ENCODE data around the gene B3GNT9.

Gene B3GNT9

GRCh38 chr16:67184995-67185650 lies 34.3 kb upstream of the B3GNT9 start:
- DNase-seq = peak; percentile 75

GRCh38 chr16:67184453-67184994 lies 33.7 kb upstream of the B3GNT9 start:
- peak; percentile 75 for DNase-seq

- peak; percentile 99 for DNase-seq
Measured at GRCh38 chr16:67183627-67184452, 33.0 kb upstream of the B3GNT9 start, which contains the start of gene MATCAP1. MATCAP1 (minus strand) TSS chr16:67183963; CDS start chr16:67180610, 3,353 bp downstream.

- DNase-seq = no peak
Measured at GRCh38 chr16:67183284-67183626, 32.5 kb upstream of the B3GNT9 start.

- DNase-seq = no peak
Measured at GRCh38 chr16:67182288-67182687, 31.5 kb upstream of the B3GNT9 start.

- DNase-seq = peak; percentile 18
Measured at GRCh38 chr16:67181346-67181745, 30.5 kb upstream of the B3GNT9 start.

- no peak for DNase-seq
Measured at GRCh38 chr16:67180166-67180565, 29.4 kb upstream of the B3GNT9 start.

- DNase-seq = no peak
Measured at GRCh38 chr16:67179421-67180080, 28.8 kb upstream of the B3GNT9 start.

- DNase-seq = peak; percentile 92
Measured at GRCh38 chr16:67177743-67178699, 27.2 kb upstream of the B3GNT9 start.

- DNase-seq = no peak
Measured at GRCh38 chr16:67176662-67177061, 25.9 kb upstream of the B3GNT9 start.

- DNase-seq = no peak
Measured at GRCh38 chr16:67174706-67175231, 24.0 kb upstream of the B3GNT9 start.

GRCh38 chr16:67173808-67174705 lies 23.3 kb upstream of the B3GNT9 start:
- peak; percentile 79 for DNase-seq

GRCh38 chr16:67173323-67173722 lies 22.5 kb upstream of the B3GNT9 start:
- DNase-seq = no peak

GRCh38 chr16:67170949-67171649 lies 20.3 kb upstream of the B3GNT9 start:
- DNase-seq = no peak

- DNase-seq = peak; percentile 60
Measured at GRCh38 chr16:67170168-67170948, 19.6 kb upstream of the B3GNT9 start, which contains the start of gene NOL3. NOL3 (plus strand) TSS chr16:67170538.

GRCh38 chr16:67169642-67170167 lies 18.9 kb upstream of the B3GNT9 start:
- DNase-seq = peak; percentile 35

GRCh38 chr16:67169011-67169451 lies 18.2 kb upstream of the B3GNT9 start:
- DNase-seq = no peak

GRCh38 chr16:67167588-67167987 lies 16.8 kb upstream of the B3GNT9 start:
- no peak for DNase-seq

- DNase-seq = no peak
Measured at GRCh38 chr16:67166598-67167168, 15.9 kb upstream of the B3GNT9 start.
